ENCODE measurements around the gene FBXO30. TPM values are rescaled to one million over a fixed set of nuclear protein-coding genes. Genes with fewer than 3 reads are reported as not detected.

The FBXO30 gene
- total and polyA plus RNA-seq, 9 of the 15 experiments (the other 6 are each of a cell fraction or from before 2014, with no cell fraction given): 3.6 to 12.8 (median 7.1) TPM

DNA sequence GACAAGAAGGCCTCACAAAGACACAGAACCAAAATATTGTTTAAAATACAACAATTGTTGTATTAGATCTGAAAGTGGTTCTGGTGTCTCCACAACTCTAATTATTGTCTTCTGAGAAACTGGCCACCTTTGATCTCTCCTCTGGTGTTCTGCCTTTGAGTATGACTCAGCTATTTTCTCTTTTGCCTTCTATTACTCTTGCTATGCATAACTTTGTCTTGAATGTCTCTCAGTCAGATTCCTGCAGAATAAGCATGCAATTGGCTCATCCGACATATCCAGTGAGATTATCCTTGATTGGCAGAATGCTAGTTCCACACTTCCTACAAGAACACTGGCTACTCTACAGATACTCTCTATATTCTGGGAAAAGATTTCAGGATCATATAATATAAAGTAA lies 65.0 kb downstream of the FBXO30 start (continued):
- TF ChIP-seq PCBP1 (IDR thresholded peaks at IDR 0.05; ENCODE audit: low read depth, low read length, poor library complexity, severe bottlenecking) (no peak), MAFF (IDR thresholded peaks at IDR 0.05; ENCODE audit: low read length) (peak; percentile 99), ZNF696 (CRISPR knock-in tag; conservative IDR thresholded peaks at IDR 0.05) (no peak), ZNF444 (CRISPR knock-in tag; IDR thresholded peaks at IDR 0.05) (no peak), MCM2 (IDR thresholded peaks at IDR 0.05; ENCODE audit: low read depth) (no peak), GTF2B (IDR thresholded peaks at IDR 0.05; ENCODE audit: extremely low read depth, insufficient read length) (no peak), EP400 (IDR thresholded peaks at IDR 0.05) (peak; percentile 53), RHOXF2B (CRISPR knock-in tag; conservative IDR thresholded peaks at IDR 0.05) (no peak), ZNF717 (CRISPR knock-in tag; IDR thresholded peaks at IDR 0.05) (no peak), STAG1 (CRISPR knock-in tag; IDR thresholded peaks at IDR 0.05; ENCODE audit: borderline replicate concordance) (no peak), MBD1 (CRISPR knock-in tag; IDR thresholded peaks at IDR 0.05) (no peak), ZNF140 (CRISPR knock-in tag; IDR thresholded peaks at IDR 0.05) (no peak), NR2C2 (CRISPR knock-in tag; IDR thresholded peaks at IDR 0.05) (no peak), NR2C2 (tag; IDR thresholded peaks at IDR 0.05) (peak; percentile 70), ZNF121 (CRISPR knock-in tag; conservative IDR thresholded peaks at IDR 0.05) (no peak), LEF1 (IDR thresholded peaks at IDR 0.05) (peak; percentile 85), SAP30 (IDR thresholded peaks at IDR 0.05; ENCODE audit: borderline replicate concordance, insufficient read depth, low read depth, low read length, poor library complexity, severe bottlenecking) (no peak), ARNT (IDR thresholded peaks at IDR 0.05) (0 out of 4 replicates have a peak, but pooled peaks of 1 of the 2 experiments have one; percentile 48), NR3C1 (CRISPR knock-in tag; IDR thresholded peaks at IDR 0.05) (no peak), MAFK (IDR thresholded peaks at IDR 0.05; ENCODE audit: low read length) (peak; percentile 98)
- TF ChIP-seq, protein P1, sequence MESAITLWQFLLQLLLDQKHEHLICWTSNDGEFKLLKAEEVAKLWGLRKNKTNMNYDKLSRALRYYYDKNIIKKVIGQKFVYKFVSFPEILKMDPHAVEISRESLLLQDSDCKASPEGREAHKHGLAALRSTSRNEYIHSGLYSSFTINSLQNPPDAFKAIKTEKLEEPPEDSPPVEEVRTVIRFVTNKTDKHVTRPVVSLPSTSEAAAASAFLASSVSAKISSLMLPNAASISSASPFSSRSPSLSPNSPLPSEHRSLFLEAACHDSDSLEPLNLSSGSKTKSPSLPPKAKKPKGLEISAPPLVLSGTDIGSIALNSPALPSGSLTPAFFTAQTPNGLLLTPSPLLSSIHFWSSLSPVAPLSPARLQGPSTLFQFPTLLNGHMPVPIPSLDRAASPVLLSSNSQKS (CRISPR knock-in tag; IDR thresholded peaks at IDR 0.05): no peak
- TF ChIP-seq, protein P2, sequence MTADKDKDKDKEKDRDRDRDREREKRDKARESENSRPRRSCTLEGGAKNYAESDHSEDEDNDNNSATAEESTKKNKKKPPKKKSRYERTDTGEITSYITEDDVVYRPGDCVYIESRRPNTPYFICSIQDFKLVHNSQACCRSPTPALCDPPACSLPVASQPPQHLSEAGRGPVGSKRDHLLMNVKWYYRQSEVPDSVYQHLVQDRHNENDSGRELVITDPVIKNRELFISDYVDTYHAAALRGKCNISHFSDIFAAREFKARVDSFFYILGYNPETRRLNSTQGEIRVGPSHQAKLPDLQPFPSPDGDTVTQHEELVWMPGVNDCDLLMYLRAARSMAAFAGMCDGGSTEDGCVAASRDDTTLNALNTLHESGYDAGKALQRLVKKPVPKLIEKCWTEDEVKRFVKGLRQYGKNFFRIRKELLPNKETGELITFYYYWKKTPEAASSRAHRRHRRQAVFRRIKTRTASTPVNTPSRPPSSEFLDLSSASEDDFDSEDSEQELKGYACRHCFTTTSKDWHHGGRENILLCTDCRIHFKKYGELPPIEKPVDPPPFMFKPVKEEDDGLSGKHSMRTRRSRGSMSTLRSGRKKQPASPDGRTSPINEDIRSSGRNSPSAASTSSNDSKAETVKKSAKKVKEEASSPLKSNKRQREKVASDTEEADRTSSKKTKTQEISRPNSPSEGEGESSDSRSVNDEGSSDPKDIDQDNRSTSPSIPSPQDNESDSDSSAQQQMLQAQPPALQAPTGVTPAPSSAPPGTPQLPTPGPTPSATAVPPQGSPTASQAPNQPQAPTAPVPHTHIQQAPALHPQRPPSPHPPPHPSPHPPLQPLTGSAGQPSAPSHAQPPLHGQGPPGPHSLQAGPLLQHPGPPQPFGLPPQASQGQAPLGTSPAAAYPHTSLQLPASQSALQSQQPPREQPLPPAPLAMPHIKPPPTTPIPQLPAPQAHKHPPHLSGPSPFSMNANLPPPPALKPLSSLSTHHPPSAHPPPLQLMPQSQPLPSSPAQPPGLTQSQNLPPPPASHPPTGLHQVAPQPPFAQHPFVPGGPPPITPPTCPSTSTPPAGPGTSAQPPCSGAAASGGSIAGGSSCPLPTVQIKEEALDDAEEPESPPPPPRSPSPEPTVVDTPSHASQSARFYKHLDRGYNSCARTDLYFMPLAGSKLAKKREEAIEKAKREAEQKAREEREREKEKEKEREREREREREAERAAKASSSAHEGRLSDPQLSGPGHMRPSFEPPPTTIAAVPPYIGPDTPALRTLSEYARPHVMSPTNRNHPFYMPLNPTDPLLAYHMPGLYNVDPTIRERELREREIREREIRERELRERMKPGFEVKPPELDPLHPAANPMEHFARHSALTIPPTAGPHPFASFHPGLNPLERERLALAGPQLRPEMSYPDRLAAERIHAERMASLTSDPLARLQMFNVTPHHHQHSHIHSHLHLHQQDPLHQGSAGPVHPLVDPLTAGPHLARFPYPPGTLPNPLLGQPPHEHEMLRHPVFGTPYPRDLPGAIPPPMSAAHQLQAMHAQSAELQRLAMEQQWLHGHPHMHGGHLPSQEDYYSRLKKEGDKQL (CRISPR knock-in tag; IDR thresholded peaks at IDR 0.05; ENCODE audit: borderline replicate concordance): no peak

Data from K562 (cell line).